ENCODE results near the gene TDP2. TPM values are rescaled to one million over a fixed set of nuclear protein-coding genes. Genes with fewer than 3 reads are reported as not detected.

TDP2 gene
- total RNA-seq, 3 donors from 2014 or later (not counting 1 experiment from before 2014, with no cell fraction given), result 43.2 to 51.9 (median 49.5) TPM

- Mint-ChIP-seq H3K4me3 (no peak overlapping the region), H3K4me1 (no peaks in the 10 kb centered on the region), H3K27ac (no peak overlapping the region), H3K27me3 (ENCODE audit: low read depth in 2 of 2) (peaks cover 0 to 16% of the 10 kb centered on the region in 2 donors), H3K36me3 (no peaks in the 10 kb centered on the region), H3K9me3 (no peaks in the 10 kb centered on the region)
- intact Hi-C loops (cut with micrococcal nuclease), result no loop called here
- TF ChIP-seq CTCF (IDR thresholded peaks at IDR 0.05), result no peak
- DNase-seq (no peak), ATAC-seq (no peak)
- whole genome bisulfite sequencing (ENCODE audit: insufficient coverage), result 100% methylated on average over 2 of the region's 5 CpGs
- H3K9me3 ChIP-seq (ENCODE audit: control insufficient read depth, insufficient read depth, low read length), result no peaks in the 10 kb centered on the region
- no peaks in the 10 kb centered on the region for H3K4me1 ChIP-seq (ENCODE audit: control insufficient read depth, insufficient read depth, low read length)
- H3K4me3 ChIP-seq (ENCODE audit: low read length), result no peak overlapping the region
- H3K36me3 ChIP-seq (ENCODE audit: control insufficient read depth, insufficient read depth, low read length), result no peaks in the 10 kb centered on the region
- H3K27me3 ChIP-seq (ENCODE audit: control insufficient read depth, insufficient read depth, low read length), result no peaks in the 10 kb centered on the region
- H3K27ac ChIP-seq (ENCODE audit: low read length), result no peak overlapping the region
Observed at GRCh38 chr6:24607310-24608105, 59.2 kb downstream of the TDP2 start.

- Histone ChIP-seq H3K4me1 (ENCODE audit: control insufficient read depth, insufficient read depth, low read length) (no peaks in the 10 kb centered on the region), H3K36me3 (ENCODE audit: control insufficient read depth, insufficient read depth, low read length) (no peaks in the 10 kb centered on the region), H3K27me3 (ENCODE audit: control insufficient read depth, insufficient read depth, low read length) (no peaks in the 10 kb centered on the region), H3K4me3 (ENCODE audit: low read length) (no peak overlapping the region), H3K27ac (ENCODE audit: low read length) (no peak overlapping the region), H3K9me3 (ENCODE audit: control insufficient read depth, insufficient read depth, low read length) (no peaks in the 10 kb centered on the region)
- Mint-ChIP-seq H3K27me3 (ENCODE audit: low read depth in 2 of 2) (peaks cover 0 to 8% of the 10 kb centered on the region in 2 donors), H3K27ac (no peak overlapping the region), H3K9me3 (no peaks in the 10 kb centered on the region), H3K4me3 (no peak overlapping the region), H3K4me1 (no peaks in the 10 kb centered on the region), H3K36me3 (no peaks in the 10 kb centered on the region)
- DNase-seq (no peak), ATAC-seq (no peak)
- intact Hi-C loops (cut with micrococcal nuclease), result no loop called here
- 96% methylated on average over 6 of the region's 6 CpGs for WGBS (ENCODE audit: insufficient coverage)
- no peak for TF ChIP-seq CTCF (IDR thresholded peaks at IDR 0.05)
Observed at GRCh38 chr6:24606200-24606930, 60.3 kb downstream of the TDP2 start.

GRCh38 chr6:24603241-24603640 is 63.5 kb downstream of the TDP2 start:
- Histone ChIP-seq H3K27ac (ENCODE audit: low read length) (no peak overlapping the region), H3K4me3 (ENCODE audit: low read length) (no peak overlapping the region), H3K9me3 (ENCODE audit: control insufficient read depth, insufficient read depth, low read length) (no peaks in the 10 kb centered on the region), H3K4me1 (ENCODE audit: control insufficient read depth, insufficient read depth, low read length) (no peaks in the 10 kb centered on the region), H3K36me3 (ENCODE audit: control insufficient read depth, insufficient read depth, low read length) (no peaks in the 10 kb centered on the region), H3K27me3 (ENCODE audit: control insufficient read depth, insufficient read depth, low read length) (no peaks in the 10 kb centered on the region)
- intact Hi-C loops (cut with micrococcal nuclease), result no loop called here
- H3K27me3 Mint-ChIP-seq (ENCODE audit: low read depth in 2 of 2), result peaks cover 2 to 8% of the 10 kb centered on the region in 2 donors
- no peaks in the 10 kb centered on the region for H3K9me3 Mint-ChIP-seq
- no peak overlapping the region for H3K27ac Mint-ChIP-seq
- H3K4me1 Mint-ChIP-seq, result no peaks in the 10 kb centered on the region
- DNase-seq, result no peak
- no peaks in the 10 kb centered on the region for H3K36me3 Mint-ChIP-seq
- H3K4me3 Mint-ChIP-seq, result no peak overlapping the region
- ATAC-seq, result no peak
- WGBS (ENCODE audit: insufficient coverage), result 100% methylated on average over 1 of the region's 2 CpGs
- TF ChIP-seq CTCF (IDR thresholded peaks at IDR 0.05), result no peak
